Heart right ventricle (tissue), 16 donors: Measurements from ENCODE around the gene MEX3C. TPM values are rescaled to one million over a fixed set of nuclear protein-coding genes. Genes with fewer than 3 reads are reported as not detected.

Experiments used
- ATAC-seq, 8 donors: fragments of 200-7000 bp; cut with Tn5 transposase; one replicate each; pipeline ENCODE4 v1.9.1; 2020; ENCODE audit warnings: mild to moderate bottlenecking in 8 of 8, moderate library complexity in 8 of 8, moderate number of reproducible peaks in 1 of 8
- DNase-seq, 2 donors: peaks; one replicate each; pipeline ENCODE4 v3.0.0-alpha.2; 2020
- H3K27ac ChIP-seq, 10 donors: fragments of 200-600 bp; sonication (generic) in 2 of 10; one replicate each; pipeline versions ENCODE4 v1.5.0 to v1.8.0; 2020 to 2022; ENCODE audit warnings: mild to moderate bottlenecking in 3 of 10
- H3K27me3 ChIP-seq, 7 donors: fragments of 200-600 bp; one replicate each; pipeline ENCODE4 v1.8.0; 2021 to 2022; ENCODE audit warnings: mild to moderate bottlenecking in 2 of 7
- H3K36me3 ChIP-seq, 9 donors: fragments of 200-600 bp; sonication (generic) in 1 of 9; one replicate each; pipeline versions ENCODE4 v1.5.0 to v1.8.0; 2020 to 2022; ENCODE audit warnings: mild to moderate bottlenecking in 2 of 9
- H3K4me1 ChIP-seq, 9 donors: fragments of 200-600 bp; sonication (generic) in 1 of 9; one replicate each; pipeline versions ENCODE4 v1.5.0 to v1.8.0; 2020 to 2022; ENCODE audit warnings: mild to moderate bottlenecking in 4 of 9
- H3K4me3 ChIP-seq, 10 donors: fragments of 200-600 bp; sonication (generic) in 2 of 10; one replicate each; pipeline versions ENCODE4 v1.5.0 to v1.8.0; 2020 to 2022; ENCODE audit warnings: mild to moderate bottlenecking in 7 of 10, moderate library complexity in 2 of 10
- H3K9me3 ChIP-seq, 11 donors: fragments of 200-600 bp in 10 of 11; sonication (generic) in 2 of 11; one replicate each; pipeline versions ENCODE4 v1.5.0 to v1.8.0; 2013 to 2022; ENCODE audit warnings: mild to moderate bottlenecking in 2 of 11, control low read depth in 1 of 11, moderate library complexity in 1 of 11
- CTCF ChIP-seq, 9 donors: fragments of 200-600 bp; sonication (generic) in 2 of 9; IDR thresholded peaks; one replicate each; pipeline versions ENCODE4 v1.5.0 to v1.8.0; 2021 to 2022; ENCODE audit warnings: antibody characterized with exemption in 9 of 9, mild to moderate bottlenecking in 5 of 9, moderate library complexity in 1 of 9
- WGBS, 2 donors: extraction: QIAGEN DNeasy Blood & Tissue Kit; methylation state at CpG; one replicate each; pipeline ENCODE4 v1.1.7; 2013; ENCODE audit warnings: inconsistent platforms in 1 of 2; 5-methylcytosine and 5-hydroxymethylcytosine counted together
- intact Hi-C, 10 donors: fragments of 100-400 bp; cut with DNase I; formaldehyde crosslinking; loops; one replicate each; pipeline versions ENCODE4 v1.11.1 to v1.14.2; 2022
- polyA plus RNA-seq, 2 donors: library from polyadenylated mRNA; stranded (reverse); fragments of 200-250 nt; gene quantifications; one replicate each; pipeline ENCODE4 v1.2.3, GENCODE V29; 2013
- total RNA-seq, 10 donors: library from RNA; stranded (reverse); fragmentation: NEBNext Ultra II Directional in 3 of 10; extraction: Animal tissue kit (Norgen Biotek cat#: 25700) in 3 of 10; gene quantifications; one replicate each; pipeline versions ENCODE4 v1.2.1 to v1.2.4, GENCODE V29; 2021 to 2023
- donor health status: Arrhythmogenic right ventricular cardiomyopathy.
- donor health status: ischemic (EF 13 %, LVEDD 7.1; RV severe dilation, severe dysfunction).
- donor health status: healthy with polysubstance abuse.
- donor health status: DM: no; HTN: yes; CAD: no.
- donor health status: DM: no; HTN: no; CAD: no.
- donor health status: ischemic (EF 25% LVEDD 6.9; RV normal size, moderate dysfunction).
- donor health status: ischemic (EF 25% LVEDD 5.7; RV mildly dilated, moderate dysfunction).
- donor health status: healthy.
- donor health status: DM: yes; HTN: yes; CAD: no.
- donor health status: Ischemic cardiomyopathy.
- donor health status: ischemic (EF 35%, LVEDD 5.7; RV mildly dilated, moderate dysfunction).
- donor health status: nonischemic (EF 11% LVEDD 7.7; RV severe dilation, severe dysfunction).
- donor health status: DM: yes; HTN: yes; CAD: no.
- donor health status: PGD.
- donor health status: ischemic (EF 29% LVEDD 5.4; RV normal size, mild dysfunction).
- donor health status: nonischemic (EF 23%, LVEDD 6.1; RV moderate dilation, normal function).

Gene MEX3C
- total and polyA plus RNA-seq, 12 donors, result 6.8 to 24.2 (median 19.4) TPM

- Histone ChIP-seq H3K36me3 (no peaks in the 10 kb centered on the region), H3K4me1 (peaks cover 5 to 86% (median 72%) of the 10 kb centered on the region in 9 donors), H3K27ac (peak overlapping the region in 5 of 10 donors; percentile 45 to 98 (median 94)), H3K9me3 (no peaks in the 10 kb centered on the region), H3K27me3 (no peaks in the 10 kb centered on the region), H3K4me3 (peak overlapping the region in 1 of 10 donors; percentile 5)
- DNase-seq (no peak), ATAC-seq (no peak)
- no peak for TF ChIP-seq CTCF (IDR thresholded peaks at IDR 0.05)
- intact Hi-C loops, result loop anchor here in 4 of 10 donors (10.0 kb wide), 4 partner anchors 57 to 227 kb away; partner anchors contain the start of genes SMAD4 (in 2 of the 4) and ELAC1 (in 1 of the 4)
- WGBS, 2 donors, result 59 to 66% methylated on average over 2 of the region's 2 CpGs
These were observed 5.5 kb downstream of the MEX3C start for GRCh38 chr18:51192026-51192425.

DNA sequence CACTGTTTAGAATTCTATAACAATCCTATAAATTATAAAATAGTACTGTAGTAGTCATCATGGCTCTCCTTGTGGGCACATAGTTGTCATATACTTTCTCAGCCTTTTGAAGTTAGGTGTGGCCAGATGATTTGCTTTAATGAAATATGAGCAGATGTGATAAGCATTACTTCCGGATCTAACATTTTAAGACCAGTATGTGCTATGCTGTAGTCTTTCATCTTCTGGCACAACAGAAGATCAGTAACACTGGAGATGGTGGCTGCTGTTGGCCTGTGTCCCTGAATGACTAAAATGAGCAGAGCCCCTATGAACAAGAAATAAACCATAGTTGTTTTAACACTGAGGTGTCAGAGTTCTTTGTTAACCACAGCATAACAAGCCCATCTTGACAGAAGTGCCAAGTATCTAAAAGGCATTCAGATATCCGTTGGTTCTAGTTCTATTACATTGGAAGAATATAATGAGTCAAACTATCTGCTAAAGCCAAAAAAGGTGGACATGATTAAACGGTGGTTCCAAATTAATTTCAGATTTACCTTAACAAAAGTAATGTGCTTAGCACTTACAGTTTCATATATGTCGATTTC, 6.3 kb downstream of the MEX3C start:
- Histone ChIP-seq H3K4me3 (peak overlapping the region in 1 of 10 donors; percentile 5), H3K36me3 (peaks cover 0 to 2% (median 0%) of the 10 kb centered on the region in 9 donors), H3K27me3 (no peaks in the 10 kb centered on the region), H3K9me3 (no peaks in the 10 kb centered on the region), H3K4me1 (peaks cover 5 to 94% (median 77%) of the 10 kb centered on the region in 9 donors), H3K27ac (peak overlapping the region in 6 of 10 donors; percentile 18 to 98 (median 70))
- ATAC-seq, result peak in 1 of 8 donors; percentile 41
- DNase-seq, result no peak
- WGBS, 2 donors, result 16 to 29% methylated on average over 4 of the region's 4 CpGs
- intact Hi-C loops, result loop anchor here in 4 of 10 donors (10.0 kb wide), 4 partner anchors 56 to 226 kb away; partner anchors contain the start of genes SMAD4 (in 2 of the 4) and ELAC1 (in 1 of the 4)
- TF ChIP-seq CTCF (IDR thresholded peaks at IDR 0.05), result no peak

- Histone ChIP-seq H3K4me3 (no peak overlapping the region), H3K36me3 (peaks cover 0 to 11% (median 0%) of the 10 kb centered on the region in 9 donors), H3K27ac (no peak overlapping the region), H3K4me1 (peaks cover 5 to 90% (median 71%) of the 10 kb centered on the region in 9 donors), H3K9me3 (no peaks in the 10 kb centered on the region), H3K27me3 (no peaks in the 10 kb centered on the region)
- DNase-seq, result no peak
- intact Hi-C loops, result loop anchor here in 4 of 10 donors (10.0 kb wide), 4 partner anchors 55 to 225 kb away; partner anchors contain the start of genes SMAD4 (in 2 of the 4) and ELAC1 (in 1 of the 4)
- no peak for ATAC-seq
- TF ChIP-seq CTCF (IDR thresholded peaks at IDR 0.05), result no peak
These were observed 7.5 kb downstream of the MEX3C start for GRCh38 chr18:51190000-51190399.

DNA sequence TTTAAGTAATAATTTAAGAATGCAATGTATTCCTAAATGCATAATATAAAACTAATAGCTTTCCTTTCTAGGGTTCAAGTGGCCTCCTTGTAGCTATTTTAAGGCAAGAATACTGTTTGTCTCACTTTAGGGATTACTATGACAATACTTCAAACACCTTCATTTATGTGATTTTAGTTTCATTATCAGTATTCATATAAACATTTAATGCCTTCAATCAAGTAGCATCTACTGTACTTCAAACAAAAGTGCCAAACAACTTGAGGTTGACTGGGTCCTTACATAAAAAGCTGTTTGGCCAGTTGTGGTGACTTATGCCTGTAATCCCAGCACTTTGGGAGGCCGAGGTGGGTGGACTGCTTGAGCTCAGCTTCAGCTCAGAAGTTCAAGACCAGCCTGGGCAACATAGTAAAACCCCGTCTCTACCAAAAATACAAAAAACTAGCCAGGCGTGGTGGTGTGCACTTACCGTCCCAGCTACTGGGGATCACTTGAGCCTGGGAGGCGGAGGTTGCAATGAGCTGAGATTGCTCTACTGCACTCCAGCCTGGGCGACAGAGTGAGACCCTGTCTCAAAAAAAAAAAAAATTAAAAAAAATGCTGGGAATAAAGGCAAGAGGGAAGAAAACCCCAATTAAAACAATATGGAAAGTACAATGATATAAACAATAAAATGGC, 9.3 kb downstream of the MEX3C start:
- H3K27me3 ChIP-seq, result no peaks in the 10 kb centered on the region
- H3K36me3 ChIP-seq, result peaks cover 0 to 20% (median 0%) of the 10 kb centered on the region in 9 donors
- WGBS, 2 donors, result 92 to 94% methylated on average over 6 of the region's 6 CpGs
- no peak overlapping the region for H3K27ac ChIP-seq
- ATAC-seq (no peak), DNase-seq (no peak)
- H3K9me3 ChIP-seq, result no peaks in the 10 kb centered on the region
- intact Hi-C loops, result no loop called here
- no peak for TF ChIP-seq CTCF (IDR thresholded peaks at IDR 0.05)
- peaks cover 5 to 75% (median 62%) of the 10 kb centered on the region in 9 donors for H3K4me1 ChIP-seq
- no peak overlapping the region for H3K4me3 ChIP-seq
